Measurements from ENCODE around the gene ATOSA.

The ATOSA gene

DNA sequence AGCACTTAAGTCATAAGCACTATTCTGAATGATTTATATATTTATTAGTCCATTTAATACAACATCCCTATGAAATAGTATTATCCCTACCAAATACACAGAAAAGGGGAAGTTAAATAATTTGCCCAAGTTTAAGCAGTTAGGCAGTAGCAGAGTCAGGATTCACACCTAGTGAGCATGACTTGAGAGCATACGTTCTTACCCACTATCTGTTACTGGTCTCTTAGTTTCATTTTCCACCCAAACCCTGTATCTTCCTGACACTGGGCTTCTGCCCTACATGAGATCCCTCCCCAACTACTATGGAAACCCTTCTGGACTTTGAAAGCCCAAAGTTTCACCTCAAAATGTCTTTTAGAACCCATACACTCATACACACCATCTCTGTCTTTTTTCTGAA lies 4.4 kb upstream of the ATOSA start:
- TF ChIP-seq CTCF (conservative IDR thresholded peaks at IDR 0.05; ENCODE audit: low read depth, low read length): no peak
- H3K4me3 ChIP-seq (ENCODE audit: low read length): no peak overlapping the region
- DNase-seq (ENCODE audit: low read depth): no peak

DNA sequence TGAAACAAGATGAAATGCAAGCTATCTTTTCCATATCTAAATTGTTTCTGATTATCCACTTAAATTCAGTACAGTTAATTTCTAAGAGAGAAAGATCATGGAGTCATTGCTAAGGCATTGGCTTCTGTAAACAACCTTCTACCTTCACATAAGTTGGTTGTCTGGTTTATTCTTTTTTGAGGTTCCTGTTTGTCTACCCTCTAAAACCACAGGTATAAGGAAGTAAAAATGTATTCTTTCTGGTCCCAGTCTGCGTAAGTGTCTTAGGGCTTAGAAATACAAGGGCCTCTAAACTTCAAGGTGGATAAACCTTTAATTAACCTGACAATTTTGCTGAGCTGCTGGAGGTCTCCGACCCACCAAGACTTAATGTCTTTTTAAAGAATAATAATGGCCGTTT lies 3.6 kb upstream of the ATOSA start:
- DNase-seq (ENCODE audit: low read depth): no peak
- no peak overlapping the region for H3K4me3 ChIP-seq (ENCODE audit: low read length)

GRCh38 chr15:52682200-52682599 lies 3.0 kb upstream of the ATOSA start:
- no peak for DNase-seq (ENCODE audit: low read depth)
- TF ChIP-seq CTCF (conservative IDR thresholded peaks at IDR 0.05; ENCODE audit: low read depth, low read length): no peak
- no peak overlapping the region for H3K4me3 ChIP-seq (ENCODE audit: low read length)

More for the DNA sequence above, 3.6 kb upstream of the ATOSA start:
- TF ChIP-seq CTCF (conservative IDR thresholded peaks at IDR 0.05; ENCODE audit: low read depth, low read length): no peak

DNA sequence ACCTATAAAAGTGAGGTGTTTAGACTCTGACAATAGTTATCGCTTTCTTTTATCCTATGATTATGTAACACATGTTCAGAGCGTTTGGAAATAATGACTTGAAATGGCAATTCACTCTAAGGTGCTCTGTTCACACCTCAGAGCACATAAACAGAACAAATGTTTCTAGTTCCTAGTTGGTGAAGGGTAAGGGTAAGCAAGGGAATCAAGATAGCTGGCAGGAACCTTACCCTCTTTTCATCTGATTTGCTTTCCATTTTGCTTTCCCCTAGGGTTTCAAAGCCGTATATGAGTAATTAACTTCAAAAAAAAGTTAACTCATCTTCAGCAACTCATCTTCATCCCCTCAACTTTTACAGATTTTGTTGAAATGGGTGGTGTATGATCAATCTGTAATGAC lies 2.3 kb upstream of the ATOSA start:
- no peak for DNase-seq (ENCODE audit: low read depth)
- H3K4me3 ChIP-seq (ENCODE audit: low read length): no peak overlapping the region
- TF ChIP-seq CTCF (conservative IDR thresholded peaks at IDR 0.05; ENCODE audit: low read depth, low read length): no peak

- TF ChIP-seq CTCF (conservative IDR thresholded peaks at IDR 0.05; ENCODE audit: low read depth, low read length): no peak
- DNase-seq (ENCODE audit: low read depth): no peak
- no peak overlapping the region for H3K4me3 ChIP-seq (ENCODE audit: low read length)
Observed at GRCh38 chr15:52680761-52681160, 1.6 kb upstream of the ATOSA start.

- no peak for TF ChIP-seq CTCF (conservative IDR thresholded peaks at IDR 0.05; ENCODE audit: low read depth, low read length)
- peak overlapping the region; percentile 87 for H3K4me3 ChIP-seq (ENCODE audit: low read length)
- DNase-seq (ENCODE audit: low read depth): no peak
Observed at GRCh38 chr15:52680041-52680391, 828 bp upstream of the ATOSA start.

DNA sequence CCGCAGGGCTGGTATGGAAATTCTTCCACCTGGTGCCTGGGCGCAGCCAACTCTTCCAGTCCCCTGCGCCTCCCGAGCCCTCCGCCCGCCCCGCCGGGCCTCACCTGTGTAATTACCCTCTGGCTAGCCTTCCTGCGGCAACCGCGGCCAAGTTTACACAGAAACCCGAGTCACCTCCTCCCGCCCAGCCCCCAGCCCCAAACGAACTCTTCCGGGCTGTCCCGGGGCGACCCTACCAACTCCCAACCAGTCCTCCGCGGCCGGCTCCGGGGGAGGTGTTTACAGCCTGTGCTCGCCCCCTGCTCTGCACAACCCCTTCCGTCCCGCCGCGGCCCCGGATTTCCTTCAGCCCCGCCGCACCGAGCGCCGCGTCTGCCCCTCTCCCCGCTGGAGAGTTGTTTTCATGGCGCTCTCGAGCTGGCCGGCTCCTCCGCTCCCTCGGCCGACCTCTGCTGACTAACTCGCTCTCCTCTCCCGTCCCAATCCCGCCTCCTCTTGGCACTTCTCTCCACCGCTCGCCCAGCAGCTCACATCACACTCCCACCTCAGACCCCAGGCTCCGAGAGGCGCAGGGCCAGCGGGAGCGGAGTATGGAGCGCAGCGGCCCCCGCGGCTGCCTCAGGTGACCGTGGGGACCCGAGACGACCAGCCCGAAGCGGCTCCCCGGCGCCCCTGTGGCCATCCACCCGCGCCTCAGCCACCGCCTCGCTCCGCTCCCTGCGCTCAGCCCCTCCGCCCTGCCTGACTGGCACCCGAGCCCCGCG lies 538 bp downstream of the ATOSA start:
- no peak for TF ChIP-seq CTCF (conservative IDR thresholded peaks at IDR 0.05; ENCODE audit: low read depth, low read length)
- DNase-seq (ENCODE audit: low read depth): no peak
- peak overlapping the region; percentile 87 for H3K4me3 ChIP-seq (ENCODE audit: low read length)
